RWPE1 (cell line): ENCODE measurements around the gene SH3RF3.

Experiments
- CTCF ChIA-PET: fragments of 350-600 bp; sonication (Branson Sonifier 250); formaldehyde crosslinking; extraction: SDS; loops from one replicate; lab custom pipeline; 2021; lab: Yijun Ruan, JAX
- POLR2A ChIA-PET: fragments of 400-600 bp; formaldehyde crosslinking; extraction: SDS; loops from one replicate; lab custom pipeline; 2020; ENCODE audit warnings: antibody characterized with exemption; ENCODE audit not compliant: low non-redundant PET; lab: Yijun Ruan, JAX
- DNase-seq: peaks from one replicate; pipeline ENCODE4 v3.0.0; 2012; ENCODE audit warnings: low spot score
- H3K27ac ChIP-seq: fragments of 450-650 bp; 2 replicates; pipeline ENCODE4 v1.5.1; 2017
- TF ChIP-seq, protein P1 (sequence below): fragments of 450-650 bp; conservative IDR thresholded peaks from 2 replicates; pipeline ENCODE4 v1.5.1; 2017; ENCODE audit warnings: low read depth, mild to moderate bottlenecking

The SH3RF3 gene

DNA sequence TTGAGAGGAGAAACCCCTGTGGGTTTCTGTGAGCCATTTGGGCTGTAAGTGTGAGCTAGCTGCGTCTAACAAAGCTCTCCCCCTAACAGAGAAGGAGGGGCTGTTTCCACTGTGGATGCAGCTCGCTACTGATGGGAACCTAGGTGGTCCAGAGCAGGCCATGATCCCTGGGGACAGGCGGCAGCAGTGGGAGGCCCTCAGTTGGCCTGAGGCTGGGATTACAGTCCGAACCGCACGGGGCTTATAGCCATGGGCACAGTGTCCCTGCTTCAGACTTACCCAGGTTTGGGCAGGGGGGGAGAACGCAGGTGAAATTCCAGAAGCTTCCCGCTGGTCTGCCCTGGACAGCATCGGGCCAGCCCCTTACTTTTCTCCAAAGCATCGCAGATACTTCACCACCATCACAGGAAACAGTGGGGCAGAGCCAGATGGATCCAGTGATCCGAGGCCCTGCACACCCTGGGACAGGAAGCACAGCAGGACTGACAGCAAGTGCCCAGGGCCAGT is 345.4 kb downstream of the SH3RF3 start:
- CTCF ChIA-PET: no interaction called here
- no peak for DNase-seq
- TF ChIP-seq, protein P1, sequence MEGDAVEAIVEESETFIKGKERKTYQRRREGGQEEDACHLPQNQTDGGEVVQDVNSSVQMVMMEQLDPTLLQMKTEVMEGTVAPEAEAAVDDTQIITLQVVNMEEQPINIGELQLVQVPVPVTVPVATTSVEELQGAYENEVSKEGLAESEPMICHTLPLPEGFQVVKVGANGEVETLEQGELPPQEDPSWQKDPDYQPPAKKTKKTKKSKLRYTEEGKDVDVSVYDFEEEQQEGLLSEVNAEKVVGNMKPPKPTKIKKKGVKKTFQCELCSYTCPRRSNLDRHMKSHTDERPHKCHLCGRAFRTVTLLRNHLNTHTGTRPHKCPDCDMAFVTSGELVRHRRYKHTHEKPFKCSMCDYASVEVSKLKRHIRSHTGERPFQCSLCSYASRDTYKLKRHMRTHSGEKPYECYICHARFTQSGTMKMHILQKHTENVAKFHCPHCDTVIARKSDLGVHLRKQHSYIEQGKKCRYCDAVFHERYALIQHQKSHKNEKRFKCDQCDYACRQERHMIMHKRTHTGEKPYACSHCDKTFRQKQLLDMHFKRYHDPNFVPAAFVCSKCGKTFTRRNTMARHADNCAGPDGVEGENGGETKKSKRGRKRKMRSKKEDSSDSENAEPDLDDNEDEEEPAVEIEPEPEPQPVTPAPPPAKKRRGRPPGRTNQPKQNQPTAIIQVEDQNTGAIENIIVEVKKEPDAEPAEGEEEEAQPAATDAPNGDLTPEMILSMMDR: no peak
- POLR2A ChIA-PET: no interaction called here
- H3K27ac ChIP-seq: no peak overlapping the region

GRCh38 chr2:109475531-109476210 is 346.7 kb downstream of the SH3RF3 start:
- POLR2A ChIA-PET: interaction anchor here (0.6 kb wide), 1 partner anchor 142 kb away, joined by 7 read pairs; no protein-coding TSS in a partner anchor
- CTCF ChIA-PET: interaction anchor here (1.2 kb wide), 1 partner anchor 57 kb away, joined by 4 read pairs; no protein-coding TSS in a partner anchor

DNA sequence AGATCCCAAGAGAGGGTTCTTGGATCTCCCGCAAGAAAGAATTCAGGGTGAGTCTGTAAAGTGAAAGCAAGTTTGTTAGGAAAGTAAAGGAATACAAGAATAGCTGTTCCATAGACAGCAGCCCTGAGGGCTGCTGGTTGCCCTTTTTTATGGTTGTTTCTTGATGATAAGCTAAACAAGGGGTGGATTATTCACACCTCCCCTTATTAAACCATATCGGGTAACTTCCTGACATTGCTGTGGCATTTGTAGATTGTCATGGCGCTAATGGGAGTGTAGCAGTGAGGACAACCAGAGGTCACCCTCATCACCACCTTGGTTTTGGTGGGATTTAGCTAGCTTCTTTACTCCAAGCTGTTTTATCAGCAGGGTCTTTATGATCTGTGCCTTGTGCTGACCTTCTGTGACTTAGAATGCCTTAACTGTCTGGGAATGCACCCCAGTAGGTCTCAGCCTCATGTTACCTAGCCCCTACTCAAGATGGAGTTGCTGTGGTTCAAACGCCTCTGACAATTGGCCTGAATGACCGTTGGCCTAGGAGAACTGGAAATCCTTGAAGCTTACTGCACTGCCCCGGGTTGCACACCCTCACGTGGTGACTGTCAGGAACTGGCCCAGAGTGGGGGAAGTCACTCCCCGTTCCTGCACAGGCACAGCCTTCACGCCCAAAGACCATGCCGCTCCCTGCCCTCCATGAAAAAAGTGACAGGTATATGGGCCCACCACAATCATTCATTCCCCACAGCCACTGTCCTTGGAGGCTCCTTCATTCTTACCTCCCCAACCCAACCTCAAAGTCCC is 347.8 kb downstream of the SH3RF3 start:
- ChIA-PET POLR2A (no interaction called here), CTCF (interaction anchor here (0.6 to 1.2 kb wide), 2 partner anchors 56 to 259 kb away, joined by 3 to 4 read pairs; no protein-coding TSS in a partner anchor)

More at GRCh38 chr2:109475531-109476210, 346.7 kb downstream of the SH3RF3 start:
- DNase-seq: peak; percentile 32
- TF ChIP-seq, protein P1: no peak
- H3K27ac ChIP-seq: no peak overlapping the region; the same call in 1 of the 2 replicates

DNA sequence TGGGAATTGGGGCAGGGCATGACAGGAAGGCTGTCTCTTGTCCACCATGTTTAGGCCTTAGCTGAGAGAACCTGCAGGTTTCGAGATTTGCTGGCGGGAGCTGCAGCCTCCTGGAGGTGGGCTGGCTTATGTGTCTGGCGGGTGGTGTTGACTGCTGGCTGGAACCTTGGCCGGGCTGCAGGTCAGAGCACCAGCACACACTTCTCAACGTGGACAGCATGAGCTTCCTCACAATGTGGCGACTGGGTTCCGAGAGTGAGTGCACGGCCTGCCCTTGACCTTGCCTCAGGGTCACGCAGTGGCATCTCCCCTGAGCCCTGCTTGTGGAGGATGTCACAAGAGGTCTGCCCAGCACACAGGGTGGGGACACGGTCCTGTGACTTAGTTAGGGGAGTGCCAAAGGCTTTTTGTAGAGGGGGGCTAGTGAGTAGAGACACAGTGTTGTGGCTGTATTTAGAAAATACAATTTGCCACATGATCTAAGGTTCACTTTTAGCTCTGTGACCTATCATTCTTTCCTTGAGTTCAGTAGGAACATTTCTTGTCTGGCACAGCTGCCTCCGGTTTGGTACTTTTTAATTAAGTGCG is 350.0 kb downstream of the SH3RF3 start:
- CTCF ChIA-PET: no interaction called here
- POLR2A ChIA-PET: no interaction called here
- no peak overlapping the region for H3K27ac ChIP-seq

More for the DNA sequence above, 347.8 kb downstream of the SH3RF3 start:
- TF ChIP-seq, protein P1: no peak
- no peak overlapping the region for H3K27ac ChIP-seq
- DNase-seq: no peak

DNA sequence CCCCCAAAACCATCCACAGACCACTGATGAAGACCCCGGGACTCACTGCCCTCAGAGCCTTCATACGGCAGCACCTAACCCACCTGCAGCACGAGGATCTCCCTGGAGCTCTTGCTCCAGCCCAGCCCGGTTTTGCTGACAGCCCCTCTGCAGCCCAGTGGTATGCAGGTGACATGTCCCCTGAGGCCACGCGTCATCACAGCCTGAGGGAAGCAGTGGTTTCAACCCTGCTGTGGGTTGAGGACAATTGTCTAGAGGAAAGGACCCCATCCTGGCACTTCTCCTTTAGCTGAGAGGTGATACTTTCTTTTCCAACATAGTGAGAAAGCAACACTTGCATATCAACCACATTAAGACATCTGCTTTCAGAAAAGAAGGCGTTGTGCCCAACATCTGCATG is 350.8 kb downstream of the SH3RF3 start:
- TF ChIP-seq, protein P1: no peak
- DNase-seq: no peak
- POLR2A ChIA-PET: no interaction called here
- CTCF ChIA-PET: no interaction called here
- H3K27ac ChIP-seq: no peak overlapping the region

More for the DNA sequence above, 350.0 kb downstream of the SH3RF3 start:
- DNase-seq: no peak
- TF ChIP-seq, protein P1: no peak

- ChIA-PET CTCF (interaction anchor here (0.7 kb wide), 1 partner anchor 8 kb away, joined by 4 read pairs; no protein-coding TSS in a partner anchor), POLR2A (no interaction called here)
- H3K27ac ChIP-seq: no peak overlapping the region
- DNase-seq: no peak
- TF ChIP-seq, protein P1: no peak
Measured at GRCh38 chr2:109480486-109481195, 351.6 kb downstream of the SH3RF3 start.
